Right kidney (tissue), 1 donor: Measurements from ENCODE around the gene GPR78.
A peak's percentile ranks its signal among the peaks of the same experiment; 100 is the strongest.
"Not testable (repeated sequence)": the region's sequence is repeated elsewhere in the genome, so short reads cannot be mapped to it uniquely, and the experiment has no call there.

Experiments
- DNase-seq: peaks from one replicate; pipeline ENCODE4 v3.0.0-alpha.2; 2016

GPR78 gene

DNA sequence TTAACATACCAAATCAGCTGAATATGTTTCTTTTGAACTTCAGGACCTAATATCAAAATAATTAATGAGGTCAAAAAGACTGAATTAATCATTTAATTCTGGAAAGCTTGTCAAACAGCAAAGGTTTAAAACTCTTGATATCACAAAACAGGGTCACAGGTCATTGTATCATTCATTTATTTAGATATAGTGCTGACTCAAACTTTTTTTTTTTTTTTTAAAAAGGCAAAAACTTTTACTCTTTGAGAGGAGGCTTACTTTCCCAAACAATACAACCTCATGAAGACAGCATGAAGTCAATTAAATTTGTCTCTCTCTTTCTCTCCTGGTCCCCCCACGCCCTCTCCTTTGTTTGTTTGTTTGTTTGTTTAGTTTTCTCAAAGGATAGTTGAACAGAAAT, 15.6 kb upstream of the GPR78 start:
- DNase-seq = no peak

DNA sequence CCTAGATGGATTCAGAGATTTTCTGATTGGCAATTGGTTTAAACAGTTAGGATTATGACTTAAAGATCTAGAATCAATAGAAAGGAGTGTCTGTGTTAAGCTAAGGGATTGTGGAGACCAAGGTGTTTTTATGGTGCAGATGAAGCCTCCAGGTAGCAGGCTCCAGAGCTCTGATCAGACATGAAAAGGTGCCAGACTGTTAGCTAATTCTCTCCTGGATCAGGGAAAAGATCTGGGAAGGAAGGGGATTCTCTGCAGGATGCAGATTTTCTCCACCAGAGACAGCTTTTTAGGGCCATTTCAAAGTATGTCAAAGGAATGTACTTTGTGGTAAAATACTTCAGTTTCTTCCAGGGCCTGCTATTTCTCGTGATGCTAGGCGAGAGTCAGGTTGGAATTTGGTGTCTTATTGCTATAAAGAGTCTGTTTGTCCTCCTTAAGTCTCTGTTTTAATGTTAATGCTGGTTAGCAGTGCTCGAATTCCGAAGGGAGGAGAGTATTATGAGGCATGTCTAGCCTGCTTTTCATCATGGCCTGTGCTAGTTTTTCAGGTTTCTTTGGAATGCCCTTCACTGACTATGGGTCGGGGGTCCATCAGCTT, 12.0 kb upstream of the GPR78 start:
- DNase-seq = no peak

DNA sequence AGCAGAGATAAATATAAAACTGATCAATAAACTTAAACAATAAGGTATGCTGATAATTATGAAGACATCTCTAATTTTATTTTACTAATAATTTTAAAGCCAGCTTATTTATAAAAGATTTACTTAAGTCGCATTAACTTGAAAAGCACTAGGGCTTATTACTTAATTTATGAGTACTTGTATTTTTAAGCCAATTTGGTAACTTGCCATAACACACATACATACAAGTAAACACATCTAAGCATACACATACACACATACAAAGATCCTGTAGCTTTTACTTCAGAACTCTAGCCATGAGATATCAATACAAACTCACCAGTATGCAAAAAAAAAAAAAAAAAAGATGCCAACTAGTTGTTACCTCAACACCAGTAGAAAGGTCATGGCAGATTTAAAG, 10.0 kb upstream of the GPR78 start:
- no peak for DNase-seq

DNA sequence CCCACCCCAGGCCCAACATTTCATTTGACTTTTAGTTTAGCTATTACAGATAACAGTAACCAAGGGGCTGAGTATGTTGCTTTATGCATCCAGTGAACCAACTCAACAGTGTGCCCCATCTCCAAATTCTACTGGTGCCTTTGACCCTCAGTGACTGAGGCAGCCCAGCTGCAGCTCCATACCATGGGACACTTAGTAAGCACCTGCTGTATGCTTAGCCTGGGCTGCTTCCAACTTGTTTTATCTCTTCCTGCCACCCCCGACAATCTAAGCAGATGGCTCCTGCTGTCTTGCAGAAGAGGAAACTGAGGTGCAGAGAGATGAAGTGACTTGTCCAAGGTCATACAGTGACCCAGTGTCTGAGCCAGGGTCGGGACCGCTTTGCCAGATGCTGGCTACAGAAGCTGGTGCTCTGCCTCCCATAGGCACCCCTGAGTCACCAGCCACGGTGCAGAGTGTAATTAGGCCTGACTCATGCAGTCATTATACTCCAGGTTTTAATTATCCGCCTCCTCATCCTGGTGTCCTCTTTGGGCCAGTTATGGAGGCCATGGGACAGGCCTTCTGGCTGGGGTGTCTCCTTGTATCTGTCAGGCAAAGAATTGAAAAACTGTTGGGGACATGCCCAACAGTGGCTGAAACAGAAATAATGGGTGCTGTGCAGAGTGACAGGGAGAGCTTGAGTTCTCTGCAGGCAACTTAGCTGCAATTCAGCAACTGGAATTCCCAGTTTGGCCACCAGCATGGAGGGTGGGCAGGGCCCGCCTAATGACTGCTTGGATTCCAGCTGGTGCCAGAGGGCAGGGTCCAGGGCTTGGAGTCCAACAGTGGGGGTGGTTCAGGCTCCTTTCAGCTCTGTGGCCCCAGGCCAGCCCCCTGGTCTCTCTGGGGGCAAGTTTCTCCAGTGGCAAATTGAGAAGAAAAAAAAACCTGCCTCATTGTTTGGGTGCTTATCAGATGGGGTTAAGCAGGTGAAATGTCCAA, 8.2 kb upstream of the GPR78 start:
- no peak for DNase-seq

DNA sequence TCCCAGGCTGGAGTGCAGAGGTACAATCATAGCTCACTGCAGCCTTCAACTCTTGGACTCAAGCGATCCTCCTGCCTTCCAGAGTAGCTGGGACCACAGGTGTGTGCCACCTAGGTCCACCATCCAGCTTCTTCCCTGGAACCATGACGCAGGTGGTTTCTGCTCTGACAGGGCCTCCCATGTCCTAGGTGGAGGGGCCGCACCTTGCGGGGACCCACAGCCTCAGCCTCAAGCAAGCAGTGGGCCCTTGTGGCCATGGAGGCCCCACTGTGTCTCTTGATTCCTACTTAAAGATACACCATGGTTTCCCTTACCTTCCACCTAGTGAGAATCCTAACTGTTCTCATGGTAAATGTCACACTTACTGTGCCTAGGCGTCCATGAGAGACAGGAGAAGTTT, 6.9 kb upstream of the GPR78 start:
- DNase-seq = no peak

DNA sequence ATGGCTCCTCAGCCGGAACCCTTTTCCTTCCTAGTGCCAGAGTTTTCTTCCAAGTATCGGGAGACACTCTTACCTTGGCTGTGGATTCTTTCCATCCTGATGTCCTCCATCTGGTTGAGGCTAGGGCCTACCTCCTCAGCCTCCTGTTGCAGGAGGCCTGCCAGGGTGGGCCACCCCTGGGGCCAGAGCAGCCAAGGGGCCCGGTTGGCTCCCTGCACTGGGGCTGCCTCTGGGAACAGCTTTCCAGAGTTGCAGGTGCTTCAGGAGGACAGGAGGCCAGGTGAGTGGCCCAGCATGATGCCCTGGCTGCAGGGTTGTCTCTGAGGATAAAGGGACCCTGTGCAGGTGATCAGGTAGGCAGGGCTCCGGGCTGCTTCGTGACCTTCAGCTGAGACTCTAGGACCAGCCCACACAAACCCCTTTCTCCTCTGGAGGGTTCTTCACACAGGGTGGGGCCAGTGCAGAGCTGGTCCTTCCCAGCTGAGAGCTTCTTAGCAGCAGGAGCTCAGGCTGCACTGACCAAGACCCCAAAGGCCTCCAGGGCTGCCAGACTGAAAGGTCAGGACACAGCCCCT, 5.3 kb upstream of the GPR78 start:
- no peak for DNase-seq

DNA sequence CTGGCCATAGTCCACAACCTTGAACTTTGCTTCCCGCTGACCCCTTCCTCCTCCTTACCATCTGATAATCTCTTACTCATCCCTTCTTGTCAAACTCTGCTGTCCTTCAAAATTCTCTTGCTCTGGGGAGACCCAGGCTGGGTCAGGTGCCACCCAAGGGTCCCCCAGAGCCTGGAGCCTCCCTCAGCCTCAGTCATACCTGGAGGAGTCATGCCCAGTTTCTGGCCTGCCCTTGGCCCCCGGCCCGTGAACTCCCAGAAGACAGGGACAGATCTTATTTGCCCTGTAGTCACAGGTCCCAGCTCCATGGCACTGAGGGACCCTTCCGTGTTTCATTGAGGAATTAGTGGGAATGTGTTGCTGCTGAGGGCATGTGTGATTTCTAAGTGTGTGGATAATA, 4.7 kb upstream of the GPR78 start:
- no peak for DNase-seq

DNA sequence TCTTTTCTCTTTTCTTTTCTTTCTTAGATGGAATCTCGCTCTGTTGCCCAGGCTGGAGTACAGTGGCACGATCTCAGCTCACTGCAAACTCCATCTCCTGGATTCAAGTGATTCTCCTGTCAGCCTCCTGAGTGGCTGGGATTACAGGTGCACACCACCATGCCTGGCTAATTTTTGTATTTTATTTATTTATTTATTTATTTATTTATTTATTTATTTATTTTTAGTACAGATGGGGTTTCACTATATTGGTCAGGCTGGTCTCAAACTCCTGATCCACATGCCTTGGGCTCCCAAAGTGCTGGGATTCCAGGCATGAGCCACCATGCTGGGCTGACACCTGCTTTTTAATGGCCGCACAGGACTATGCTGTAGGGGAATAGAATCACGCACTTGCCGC, 3.6 kb upstream of the GPR78 start:
- DNase-seq = not testable (repeated sequence)

DNA sequence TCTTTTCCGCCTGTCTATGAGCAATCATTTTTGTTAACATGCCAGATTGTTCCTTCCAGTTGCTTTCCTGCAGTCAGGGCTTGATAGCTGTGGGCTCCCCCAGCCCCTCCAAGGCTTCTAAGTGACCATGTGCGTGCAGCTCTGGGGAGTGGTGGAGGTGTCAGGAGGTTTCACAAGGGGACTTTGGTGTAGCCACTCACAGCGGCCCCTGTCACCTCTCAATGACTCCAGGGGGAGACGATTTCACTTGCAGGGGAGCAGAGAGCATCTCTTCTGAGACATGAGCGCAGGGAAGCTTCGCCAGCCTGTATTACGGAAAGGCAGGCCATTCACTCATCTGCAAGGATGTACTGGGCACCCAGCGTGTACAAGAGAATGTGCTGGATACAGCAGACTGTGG, 3.1 kb upstream of the GPR78 start:
- no peak for DNase-seq

DNA sequence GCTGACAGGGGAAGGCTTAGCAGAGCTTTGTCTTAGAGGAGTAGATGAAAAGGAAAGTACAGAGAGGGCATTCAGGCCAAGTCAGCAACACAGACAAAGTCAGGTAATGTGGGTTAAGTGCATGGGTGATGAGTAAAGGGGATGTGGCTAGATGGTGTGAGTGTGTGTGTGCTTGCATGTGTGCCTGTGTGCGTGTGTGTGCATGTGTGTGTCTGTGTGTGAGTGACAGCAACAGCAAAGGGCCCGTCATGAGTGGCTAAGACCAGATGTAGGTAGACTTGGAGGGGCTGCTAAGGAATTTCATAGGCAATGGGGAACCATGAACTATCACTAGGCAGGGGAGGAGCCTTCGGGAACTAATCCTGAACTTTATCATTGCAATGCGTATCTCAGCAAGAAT, 2.2 kb upstream of the GPR78 start:
- no peak for DNase-seq

DNA sequence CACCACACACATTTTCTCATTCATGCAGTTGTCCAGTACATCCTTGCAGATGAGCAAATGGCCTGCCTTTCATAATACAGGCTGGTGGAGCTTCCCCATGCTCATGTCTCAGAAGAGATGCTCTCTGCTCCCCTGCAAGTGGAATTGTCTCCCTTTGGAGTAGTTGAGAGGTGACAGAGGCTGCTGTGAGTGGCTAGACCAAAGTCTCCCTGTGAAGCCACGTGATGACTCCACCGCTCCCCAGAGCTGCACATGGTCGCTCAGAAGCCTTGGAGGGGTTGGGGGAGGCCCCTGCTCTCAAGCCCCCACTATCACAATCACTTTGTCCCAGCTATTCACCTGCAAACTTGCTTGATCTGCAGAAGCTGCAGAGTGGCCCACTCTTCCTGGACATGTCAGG, 1.5 kb upstream of the GPR78 start:
- no peak for DNase-seq

DNA sequence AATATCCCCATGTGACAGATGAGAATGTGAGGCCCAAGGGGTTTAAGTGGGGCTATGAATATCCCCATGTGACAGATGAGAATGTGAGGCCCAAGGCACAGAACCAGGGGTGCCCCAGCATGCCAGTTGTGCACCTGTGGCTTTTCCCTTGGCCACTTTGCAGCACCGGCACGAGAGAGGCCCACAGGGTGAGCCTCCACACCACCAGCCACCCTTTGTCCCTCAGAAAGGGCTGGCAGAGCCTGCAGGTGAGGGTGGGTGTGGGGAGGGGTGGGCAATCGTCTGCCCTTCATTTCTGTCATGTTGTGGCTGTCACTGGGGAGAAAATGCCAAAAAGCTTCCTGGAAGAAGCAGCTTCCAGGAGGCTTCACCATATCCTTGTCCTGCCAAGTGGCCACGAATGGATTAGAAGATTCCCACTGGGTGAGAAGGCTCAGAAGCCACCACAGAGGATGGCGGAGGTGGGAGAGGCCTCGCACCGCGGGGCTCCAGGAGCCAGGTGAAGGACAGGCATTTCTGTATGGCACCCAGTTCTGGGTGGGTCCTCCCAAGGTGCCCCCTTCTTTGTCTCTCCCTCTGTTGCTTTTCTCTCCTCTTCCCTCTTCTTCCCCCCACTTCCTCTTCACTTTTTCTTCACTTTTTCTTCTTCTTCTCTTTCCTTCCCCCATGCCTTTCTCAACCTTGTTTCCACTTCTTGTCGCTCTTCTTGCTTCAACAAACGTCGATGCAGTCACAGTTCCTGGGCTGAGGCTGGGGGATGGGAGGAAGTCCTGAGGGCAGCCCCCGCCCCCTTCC, 469 bp upstream of the GPR78 start:
- DNase-seq = no peak

DNA sequence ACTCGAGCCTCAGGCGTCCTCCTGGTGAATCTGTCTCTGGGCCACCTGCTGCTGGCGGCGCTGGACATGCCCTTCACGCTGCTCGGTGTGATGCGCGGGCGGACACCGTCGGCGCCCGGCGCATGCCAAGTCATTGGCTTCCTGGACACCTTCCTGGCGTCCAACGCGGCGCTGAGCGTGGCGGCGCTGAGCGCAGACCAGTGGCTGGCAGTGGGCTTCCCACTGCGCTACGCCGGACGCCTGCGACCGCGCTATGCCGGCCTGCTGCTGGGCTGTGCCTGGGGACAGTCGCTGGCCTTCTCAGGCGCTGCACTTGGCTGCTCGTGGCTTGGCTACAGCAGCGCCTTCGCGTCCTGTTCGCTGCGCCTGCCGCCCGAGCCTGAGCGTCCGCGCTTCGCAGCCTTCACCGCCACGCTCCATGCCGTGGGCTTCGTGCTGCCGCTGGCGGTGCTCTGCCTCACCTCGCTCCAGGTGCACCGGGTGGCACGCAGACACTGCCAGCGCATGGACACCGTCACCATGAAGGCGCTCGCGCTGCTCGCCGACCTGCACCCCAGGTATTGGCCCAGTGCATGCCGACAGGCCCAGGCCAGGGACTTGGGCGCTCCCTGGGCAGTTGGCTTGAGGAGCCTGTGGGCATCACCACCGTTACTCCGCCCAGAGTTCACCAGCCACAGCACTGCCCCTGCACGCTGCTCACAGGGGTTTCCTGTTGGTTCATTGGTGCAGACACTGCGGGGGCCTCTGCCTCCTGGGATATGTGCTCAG, 1.1 kb downstream of the GPR78 start:
- DNase-seq = peak; percentile 21

DNA sequence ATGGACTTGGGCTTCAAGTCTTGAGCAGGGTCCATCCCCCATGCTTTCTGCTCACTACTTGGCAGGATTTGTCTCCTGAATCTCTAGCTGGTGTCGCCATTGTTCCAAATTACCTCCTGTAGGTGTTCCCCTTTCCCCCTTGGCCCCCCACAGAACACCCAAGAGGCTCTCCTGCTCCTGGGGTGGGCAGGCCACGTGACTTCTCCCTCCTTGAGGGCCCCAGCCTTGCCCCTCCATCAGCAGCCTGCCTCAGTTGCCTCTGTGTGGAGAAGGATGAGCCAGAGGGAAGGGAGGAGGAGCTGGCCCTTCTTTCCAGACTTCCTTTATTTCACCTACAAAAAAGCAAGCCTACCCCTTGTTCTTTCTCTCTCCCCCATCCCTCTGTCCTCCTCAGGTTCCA, 1.8 kb downstream of the GPR78 start:
- DNase-seq = no peak

DNA sequence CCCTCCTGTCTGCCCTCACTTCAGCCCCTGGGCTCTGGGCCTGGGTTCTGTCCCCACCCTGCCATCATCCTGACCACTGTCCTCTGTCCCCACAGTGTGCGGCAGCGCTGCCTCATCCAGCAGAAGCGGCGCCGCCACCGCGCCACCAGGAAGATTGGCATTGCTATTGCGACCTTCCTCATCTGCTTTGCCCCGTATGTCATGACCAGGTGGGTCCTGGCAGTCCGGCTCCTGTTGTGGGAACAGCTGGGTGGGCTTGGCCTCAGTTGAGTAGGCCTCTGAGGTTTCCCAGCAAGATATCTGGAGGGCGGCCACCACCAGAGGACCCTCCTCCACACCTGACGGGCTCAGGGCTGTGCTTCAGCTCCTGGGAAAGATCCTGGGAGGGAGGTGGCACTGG, 2.2 kb downstream of the GPR78 start:
- DNase-seq = no peak

DNA sequence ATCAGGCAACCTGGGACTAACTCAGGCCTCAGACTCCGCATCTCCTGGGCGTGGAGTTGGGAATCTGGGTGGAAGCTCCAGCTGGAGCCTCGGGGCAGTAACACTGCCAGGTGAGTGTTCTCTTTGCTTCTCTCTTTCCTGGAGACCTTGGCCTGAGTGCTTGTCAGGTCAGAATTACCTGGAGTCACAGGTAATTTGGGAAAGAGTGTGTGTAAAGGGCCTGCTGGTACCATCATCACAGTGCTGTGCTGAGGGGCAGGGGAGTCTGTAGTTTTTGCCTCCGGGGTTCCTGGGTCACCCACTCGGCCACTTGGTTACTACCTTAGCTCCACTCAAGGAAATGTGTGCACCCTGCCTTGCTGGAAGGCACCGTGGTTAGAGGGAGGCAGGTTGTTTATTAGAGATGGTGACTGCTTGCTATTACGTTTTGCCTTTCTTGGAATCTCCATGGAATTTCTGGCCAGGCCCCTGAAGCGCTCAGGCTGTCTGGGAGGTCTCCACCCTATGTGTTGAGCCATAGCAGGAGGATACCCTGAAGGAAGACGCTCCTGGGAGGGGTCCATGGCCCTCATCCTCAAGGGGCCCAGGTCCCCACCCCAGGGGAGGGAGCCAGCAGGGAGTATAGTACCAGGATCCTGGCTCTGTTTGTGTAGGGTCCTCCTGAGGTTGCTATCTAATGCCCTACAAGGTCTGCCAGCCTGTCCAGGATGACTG, 2.9 kb downstream of the GPR78 start:
- DNase-seq = no peak

DNA sequence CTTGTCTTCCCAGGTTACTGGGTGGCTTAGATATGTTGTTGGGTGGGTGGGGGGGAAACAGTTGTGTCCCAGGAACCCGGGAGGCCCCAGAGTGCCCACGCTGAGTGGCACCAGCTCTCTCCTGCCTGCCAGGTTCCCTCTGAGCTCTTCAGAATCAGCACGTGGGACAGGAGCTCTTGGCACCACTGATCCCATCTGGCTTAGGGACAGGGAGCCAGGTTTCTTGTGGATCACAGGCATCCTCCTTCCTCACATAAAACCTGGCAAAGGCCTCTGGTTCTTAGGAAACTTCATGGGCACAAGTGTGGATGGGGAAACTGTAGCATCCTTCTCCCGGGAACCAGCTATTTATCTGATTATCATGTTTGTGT, 3.4 kb downstream of the GPR78 start:
- DNase-seq = no peak

DNA sequence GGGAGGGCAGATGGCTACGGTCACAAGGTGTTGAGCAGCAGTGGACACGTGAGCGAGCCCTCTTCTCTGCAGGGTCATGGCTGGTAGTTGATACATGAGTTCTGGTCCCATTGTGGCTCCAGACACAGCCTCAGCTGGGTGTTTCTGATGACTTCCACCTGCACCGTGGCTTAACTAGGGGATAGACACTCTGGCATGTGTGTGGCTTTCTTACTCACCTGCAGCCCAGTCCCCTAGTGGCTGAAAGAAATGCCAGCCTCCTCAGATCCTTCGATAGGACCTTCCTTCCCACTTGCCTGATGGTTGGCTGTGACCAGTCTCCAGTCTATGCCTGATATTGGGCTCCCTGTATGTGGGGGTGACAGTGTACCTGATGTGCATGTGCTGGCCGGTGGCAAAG, 5.0 kb downstream of the GPR78 start:
- DNase-seq = no peak

DNA sequence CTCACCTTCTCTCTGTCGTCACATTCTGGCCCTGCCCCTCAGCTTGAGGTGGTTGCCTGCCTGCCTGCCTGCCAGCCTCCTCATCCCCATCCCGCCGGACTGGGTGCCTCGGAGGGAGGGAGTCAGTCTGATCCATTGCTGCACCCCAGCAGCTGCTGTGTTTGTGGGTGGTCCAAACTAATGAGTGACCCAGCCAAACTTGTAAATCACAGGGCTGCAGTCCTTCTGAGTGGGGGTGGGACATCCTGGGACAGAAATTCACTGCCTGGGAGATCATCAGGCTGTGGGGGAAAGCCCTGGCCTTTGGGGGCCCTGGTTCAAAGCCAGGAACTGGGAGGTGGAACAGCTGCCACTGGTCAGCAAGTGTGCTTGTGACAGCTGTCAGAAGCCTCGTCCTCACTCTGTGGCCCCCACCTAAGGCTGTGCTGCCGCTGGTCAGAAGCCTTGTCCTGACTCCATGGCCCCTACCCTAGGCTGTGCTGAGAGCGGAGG, 5.6 kb downstream of the GPR78 start:
- peak; percentile 47 for DNase-seq

DNA sequence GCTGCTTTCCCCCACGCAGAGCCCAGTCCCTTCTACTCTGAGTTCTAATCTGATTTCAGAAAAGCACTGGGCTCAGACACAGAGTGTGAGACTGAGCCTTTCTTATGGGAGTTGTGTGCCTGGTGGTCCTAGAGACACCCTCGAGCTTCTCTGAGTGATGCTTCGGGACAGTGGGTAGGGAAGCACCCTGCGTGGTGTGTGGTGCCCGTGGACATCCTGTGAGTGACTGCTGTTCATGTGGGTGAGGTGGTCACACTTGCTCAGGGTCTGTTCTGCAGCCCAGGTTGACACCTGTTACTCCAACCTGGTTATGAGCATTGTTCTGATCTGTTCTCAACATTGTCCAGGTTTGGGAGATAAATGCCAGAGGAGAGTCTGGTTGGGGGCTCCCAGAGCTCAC, 6.1 kb downstream of the GPR78 start:
- no peak for DNase-seq
